NCI-H1417 treated with DMSO at 0.1 percent for 48 hours (cell line): Measurements from ENCODE around the gene CST7.
"Not testable (repeated sequence)": the region's sequence is repeated elsewhere in the genome, so short reads cannot be mapped to it uniquely, and the experiment has no call there.

Experiments
- DNase-seq: peaks from one replicate; lab custom pipeline; 2025; lab: John Stamatoyannopoulos, UW

Gene CST7

GRCh38 chr20:24986436-24987015, 37.5 kb downstream of the CST7 start:
- DNase-seq: no peak

DNA sequence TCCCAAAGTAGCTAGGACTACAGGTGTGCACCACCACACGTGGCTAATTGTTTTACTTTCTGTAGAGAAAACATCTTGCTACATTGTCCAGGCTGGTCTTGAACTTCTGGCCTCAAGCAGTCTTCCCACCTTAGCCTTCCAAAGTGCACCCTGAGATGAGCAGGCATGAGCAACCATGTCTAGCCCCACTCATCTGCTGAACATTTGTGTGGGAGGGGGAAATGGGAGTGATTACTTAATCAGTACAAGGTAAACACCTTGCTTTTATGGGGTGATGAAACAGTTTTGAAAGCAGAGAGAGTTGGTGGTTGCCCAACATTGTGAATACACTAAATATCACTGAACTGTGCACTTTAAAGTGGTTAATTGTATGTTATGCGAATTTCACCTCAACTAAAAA, 38.2 kb downstream of the CST7 start:
- DNase-seq: no peak

DNA sequence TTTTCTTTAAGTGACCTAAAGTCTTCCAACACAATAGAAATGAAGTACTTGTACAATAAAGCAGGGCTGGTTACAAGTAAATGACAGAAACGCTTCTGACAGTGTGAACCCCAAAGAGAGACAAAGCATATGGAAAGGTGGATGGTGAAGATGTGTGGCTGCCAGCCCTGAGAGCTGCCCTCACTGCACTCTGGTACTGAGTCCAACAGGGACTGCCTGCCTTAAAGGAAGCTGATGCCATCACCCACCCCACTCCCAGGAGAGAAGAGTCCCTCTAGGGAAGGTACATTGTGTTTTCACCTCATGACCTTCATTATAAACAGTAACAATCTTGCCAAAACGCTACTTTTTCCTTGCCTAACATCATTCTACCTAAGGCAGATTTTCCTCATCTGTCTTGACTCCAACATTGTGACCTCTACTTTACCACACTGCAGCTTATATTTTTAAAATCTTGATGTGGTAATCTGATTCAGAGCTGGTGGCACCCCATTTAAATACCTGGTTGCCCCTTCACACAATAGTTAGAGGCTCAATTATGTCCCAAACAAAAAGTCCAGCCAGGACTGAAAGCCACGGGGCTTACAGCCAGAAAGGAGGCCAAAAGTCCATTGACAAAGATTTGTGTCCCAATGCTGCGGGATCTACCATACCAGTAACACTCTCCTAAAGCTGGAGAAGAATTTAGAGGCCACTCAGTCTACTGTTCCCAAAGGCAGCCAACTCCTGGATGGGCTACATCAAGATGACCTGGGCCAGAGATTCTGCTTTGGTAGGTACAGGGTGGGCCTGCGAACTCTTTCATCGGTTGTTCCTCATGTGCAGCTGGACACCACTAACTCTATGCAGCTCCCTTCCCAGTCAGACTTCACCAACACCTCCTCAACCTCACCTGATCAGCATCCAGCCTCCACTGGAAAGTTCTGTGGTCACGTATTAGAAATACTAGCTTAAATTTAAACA, 39.1 kb downstream of the CST7 start:
- no peak for DNase-seq

DNA sequence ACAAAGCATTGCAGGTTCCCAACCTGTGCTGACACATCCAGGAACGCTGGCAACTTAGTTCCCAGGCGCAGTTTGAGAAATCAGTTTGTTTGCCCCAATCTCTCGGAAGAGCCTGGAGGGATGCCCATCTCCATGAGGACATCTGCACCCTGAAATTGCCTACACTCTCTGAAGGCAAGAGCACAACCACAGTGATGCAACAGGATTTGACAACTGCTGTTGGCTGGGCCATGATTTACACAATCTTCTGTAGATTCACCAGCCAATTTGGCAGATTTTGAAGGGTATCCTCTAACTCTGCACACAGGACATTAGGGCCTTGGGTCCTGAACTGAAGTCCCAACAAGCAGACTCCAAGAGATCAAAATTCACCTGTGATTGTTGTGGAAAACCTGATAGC, 40.1 kb downstream of the CST7 start:
- DNase-seq: no peak

DNA sequence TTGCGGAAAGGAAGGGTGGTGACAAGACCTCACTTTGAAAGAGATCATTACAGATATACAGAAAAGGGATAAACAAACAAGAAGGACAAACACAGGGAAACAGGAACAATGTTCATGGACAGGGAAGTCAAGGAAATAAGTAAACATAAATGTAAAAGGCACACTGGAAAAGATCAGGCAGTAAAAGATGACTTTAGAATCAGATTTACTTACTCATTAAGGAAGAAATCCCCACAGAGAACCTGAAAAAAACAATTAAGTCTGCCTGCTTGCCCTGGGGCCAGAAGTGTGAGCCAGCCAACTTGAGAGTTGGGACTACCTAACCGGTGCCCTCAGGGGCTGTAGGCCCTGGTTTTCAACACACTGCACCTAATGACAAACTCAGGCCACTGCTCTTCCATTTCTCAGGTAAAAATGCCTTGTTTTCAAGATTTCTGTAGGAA, 41.8 kb downstream of the CST7 start:
- DNase-seq: no peak

- DNase-seq: no peak
These were observed 42.9 kb downstream of the CST7 start for GRCh38 chr20:24991897-24992486.

DNA sequence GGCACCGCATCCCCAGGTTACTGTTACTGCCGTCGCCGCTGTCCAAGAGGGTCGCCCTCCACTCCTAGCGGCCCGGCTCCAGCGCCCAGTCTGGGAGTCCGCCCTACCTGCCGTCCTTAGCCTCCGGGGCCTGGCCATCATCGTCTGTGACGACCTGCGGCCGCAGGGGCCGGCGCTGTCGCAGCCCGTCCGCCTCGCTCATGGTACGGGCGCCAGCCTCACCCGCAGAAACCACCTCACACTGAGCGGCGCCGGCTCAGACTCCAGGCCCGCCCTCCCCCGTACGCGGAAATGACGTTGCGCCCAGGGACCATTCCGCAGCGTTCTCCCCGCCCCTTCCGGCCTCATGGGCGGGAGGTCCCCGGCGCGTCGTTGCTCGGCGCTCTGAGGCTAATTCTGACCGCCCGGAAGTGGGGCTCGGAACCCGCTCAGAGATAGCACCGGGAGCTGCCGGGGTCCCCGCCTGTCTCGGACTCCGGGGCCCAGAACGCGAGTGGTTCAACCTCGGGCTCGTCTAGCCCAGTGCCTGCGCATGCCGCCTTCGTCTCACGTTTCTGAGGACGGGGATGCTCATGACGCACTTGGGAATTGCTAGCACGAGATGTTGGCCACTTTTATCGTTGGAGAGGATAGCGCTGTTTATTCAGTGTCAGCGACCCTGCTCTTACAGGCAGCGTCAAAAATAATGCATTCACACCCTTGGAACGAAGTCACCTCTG, 43.6 kb downstream of the CST7 start, which contains the start of gene APMAP:
TSS of gene APMAP (minus strand) at position 265 of the 719 bp plus-strand sequence. CDS start at position 202, 63 bp downstream.
- DNase-seq: peak; percentile 74

DNA sequence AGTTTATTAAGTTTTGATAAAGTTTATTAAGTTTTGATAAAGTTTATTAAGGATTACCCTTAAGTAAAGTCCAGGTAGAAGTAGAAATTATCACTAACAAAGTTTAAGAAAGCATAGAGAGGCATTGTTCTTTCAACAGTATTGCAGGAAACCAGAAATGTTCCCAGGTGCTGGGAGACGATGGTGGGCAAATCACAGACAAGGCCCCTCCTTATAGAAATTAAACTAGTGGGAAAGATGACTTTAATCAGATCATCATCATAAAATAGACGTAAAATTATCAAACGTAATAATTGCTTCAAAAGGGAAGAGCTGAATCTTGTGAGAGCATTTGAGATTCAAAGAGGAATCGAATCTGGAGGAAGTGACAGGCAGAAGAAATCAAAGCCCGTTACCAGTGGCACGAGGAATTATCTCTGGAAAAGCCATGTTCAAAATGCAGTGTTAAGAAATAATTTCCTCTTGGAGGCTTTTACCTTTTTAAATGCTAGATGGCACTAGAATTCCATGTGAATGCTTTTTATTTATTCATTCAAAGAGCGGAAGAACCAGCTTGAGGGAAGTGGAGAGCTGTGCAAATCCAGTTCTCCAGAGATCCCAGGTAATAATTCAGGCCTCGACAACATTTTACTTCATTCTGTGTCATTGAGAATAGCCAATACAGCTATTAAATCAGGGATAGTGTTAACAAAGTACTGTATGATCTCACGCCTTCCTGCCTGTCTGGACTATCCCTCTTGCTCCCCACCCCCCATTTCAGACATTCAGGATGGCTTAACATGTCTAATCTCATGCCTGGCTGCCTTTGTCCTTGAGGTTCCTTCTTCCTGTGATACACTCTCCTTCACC, 44.5 kb downstream of the CST7 start:
- DNase-seq: no peak

- no peak for DNase-seq
These were observed 45.1 kb downstream of the CST7 start for GRCh38 chr20:24994186-24994465.

- peak; percentile 49 for DNase-seq
These were observed 45.6 kb downstream of the CST7 start for GRCh38 chr20:24994470-24995368.

DNA sequence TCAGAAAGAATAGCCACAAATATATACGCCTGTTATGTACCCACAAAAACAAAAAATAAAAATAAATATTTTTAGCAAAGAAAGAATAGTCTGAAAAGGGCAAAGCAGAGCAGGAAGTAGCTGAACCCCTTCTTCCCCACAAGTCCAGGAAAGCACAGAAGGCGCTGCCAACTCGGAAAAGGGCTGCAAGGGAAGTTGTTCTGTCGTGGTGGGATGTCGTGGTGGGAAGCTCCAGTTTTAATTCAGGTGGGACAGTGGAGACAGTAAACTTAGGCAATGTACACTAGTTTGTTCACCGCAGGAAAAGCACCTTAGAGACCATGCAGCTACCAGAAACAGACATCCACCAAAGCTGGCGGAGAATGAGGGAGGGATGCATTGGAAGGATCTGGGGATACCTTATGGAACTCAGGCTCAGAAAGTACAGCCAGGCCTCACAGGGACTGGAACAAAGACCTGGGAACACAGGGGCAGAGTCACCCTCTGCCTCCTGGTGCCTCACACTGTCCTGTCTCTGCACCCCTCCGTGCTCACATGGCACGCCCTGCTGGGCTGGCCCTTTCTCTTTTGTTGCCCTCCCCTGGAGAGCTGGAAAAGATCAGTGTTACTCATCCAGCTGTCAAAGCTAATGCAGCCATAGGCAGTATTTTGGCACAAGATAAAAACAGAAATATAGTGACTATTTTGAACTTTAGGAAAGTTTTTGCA, 46.8 kb downstream of the CST7 start:
- no peak for DNase-seq

DNA sequence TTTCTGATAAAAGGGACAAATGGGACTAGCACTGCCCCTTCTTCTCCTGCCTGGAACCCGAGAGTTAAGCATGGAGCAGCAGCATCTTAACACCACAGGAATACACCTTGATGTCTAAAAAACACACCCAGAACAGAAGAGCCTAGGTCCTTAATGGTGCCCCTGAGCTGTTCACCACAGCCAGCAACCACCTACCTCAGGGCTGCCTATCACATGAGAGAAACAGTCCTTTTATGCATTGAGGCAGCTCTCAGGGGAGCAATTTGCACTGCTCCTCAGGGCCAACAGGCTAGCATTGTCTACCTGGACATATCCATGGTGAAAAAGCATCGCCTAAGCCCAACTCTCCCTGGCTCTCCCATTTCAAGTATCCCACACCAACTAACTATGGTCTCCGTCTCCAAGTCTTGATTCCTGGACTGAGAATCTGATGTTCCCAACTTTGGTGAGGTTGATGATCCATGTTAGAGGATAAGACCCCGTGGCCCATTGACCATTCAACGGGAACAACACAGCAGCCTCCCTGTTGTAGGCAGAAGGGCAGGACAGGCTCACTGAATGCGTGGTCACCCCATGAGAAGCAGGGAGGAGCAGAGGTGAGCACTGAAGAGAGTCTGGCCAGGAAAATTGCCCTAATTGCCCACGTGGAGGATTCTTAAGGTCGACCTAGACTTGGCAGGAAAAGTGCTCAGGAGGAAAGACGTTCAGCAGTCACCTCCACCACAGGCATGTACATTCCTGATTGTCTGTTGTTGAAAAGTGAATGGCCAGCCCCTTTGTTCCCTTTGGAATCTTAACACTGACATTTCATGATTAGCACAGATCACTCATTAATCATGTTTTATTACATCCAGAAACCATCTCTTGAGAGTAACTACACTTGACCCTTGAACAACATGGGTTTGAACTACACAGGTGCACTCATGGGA, 47.6 kb downstream of the CST7 start:
- no peak for DNase-seq

DNA sequence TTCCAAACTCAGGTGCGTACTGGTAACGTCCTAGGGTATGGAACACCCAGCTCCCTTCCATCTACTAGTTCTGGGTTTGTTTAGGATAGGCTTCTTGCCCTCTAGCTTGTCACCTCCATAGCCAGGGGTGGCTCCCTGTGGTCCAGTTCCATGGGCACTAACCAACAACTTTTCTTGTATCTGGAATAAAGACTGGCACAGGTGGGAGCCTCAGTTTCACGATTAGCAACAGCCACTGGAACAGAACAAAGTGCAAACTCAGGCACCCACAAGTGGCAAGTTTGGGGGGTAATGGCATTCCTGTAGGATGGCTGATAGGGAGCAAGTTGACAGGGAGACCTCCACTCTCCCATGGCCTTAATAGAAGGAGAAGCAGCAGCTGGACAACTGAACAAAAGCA, 49.1 kb downstream of the CST7 start:
- no peak for DNase-seq

DNA sequence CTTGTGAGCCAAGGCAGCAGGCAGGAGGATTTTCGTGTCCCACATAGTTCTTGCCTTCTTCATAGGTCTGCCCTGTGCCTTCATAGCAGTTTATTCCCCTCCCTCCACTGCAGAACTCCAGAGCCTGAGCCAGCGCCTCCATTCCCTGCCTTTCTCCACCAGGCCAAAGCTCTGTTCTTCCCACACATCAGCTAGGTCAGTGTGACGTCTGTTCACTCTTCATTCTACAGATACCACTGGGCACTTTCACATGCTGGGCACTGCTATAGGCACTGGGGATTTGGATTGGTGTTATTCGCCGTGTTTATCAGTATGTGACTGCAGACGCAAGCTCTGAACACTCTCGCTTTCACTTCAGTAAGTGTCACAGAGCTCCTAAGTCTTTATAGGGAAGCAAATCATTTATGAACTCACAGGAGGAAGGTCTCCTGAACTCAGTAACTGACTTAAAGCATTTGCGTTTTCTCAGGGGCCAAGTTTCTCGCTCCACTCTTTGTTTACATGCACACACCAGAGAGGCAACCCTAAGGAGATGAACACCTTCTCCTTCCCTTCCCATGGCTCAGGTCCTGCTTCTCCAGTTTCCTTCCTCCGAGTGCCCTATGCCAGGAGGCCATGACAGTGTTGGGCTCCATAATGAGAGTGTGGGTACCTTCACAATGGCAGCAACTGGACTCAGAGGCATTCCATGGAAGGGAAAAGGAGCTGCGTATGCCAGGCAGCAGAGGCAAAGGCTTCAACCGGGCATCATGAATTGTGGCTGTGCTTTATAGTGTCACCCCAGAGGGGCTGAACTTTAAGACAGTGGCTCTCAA, 49.8 kb downstream of the CST7 start:
- no peak for DNase-seq

DNA sequence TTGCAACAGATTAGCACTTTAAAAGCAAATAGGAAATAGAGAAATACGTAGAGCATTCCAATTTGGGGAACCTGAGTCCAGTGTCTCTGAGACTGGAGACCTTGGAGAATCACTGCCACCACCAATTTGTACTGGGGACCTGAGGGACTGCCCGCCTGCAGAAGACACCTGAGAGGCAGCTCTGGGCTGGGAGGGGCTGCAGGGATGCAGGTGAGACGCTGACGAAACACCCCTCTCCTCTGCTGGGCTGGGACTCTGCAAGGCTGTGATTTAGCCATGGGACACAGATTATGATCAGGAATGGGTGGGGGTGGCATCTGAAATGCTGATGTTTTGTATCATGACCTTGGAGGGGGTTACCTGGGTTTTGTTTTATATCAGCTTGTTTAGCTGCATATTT, 50.5 kb downstream of the CST7 start:
- DNase-seq: no peak

DNA sequence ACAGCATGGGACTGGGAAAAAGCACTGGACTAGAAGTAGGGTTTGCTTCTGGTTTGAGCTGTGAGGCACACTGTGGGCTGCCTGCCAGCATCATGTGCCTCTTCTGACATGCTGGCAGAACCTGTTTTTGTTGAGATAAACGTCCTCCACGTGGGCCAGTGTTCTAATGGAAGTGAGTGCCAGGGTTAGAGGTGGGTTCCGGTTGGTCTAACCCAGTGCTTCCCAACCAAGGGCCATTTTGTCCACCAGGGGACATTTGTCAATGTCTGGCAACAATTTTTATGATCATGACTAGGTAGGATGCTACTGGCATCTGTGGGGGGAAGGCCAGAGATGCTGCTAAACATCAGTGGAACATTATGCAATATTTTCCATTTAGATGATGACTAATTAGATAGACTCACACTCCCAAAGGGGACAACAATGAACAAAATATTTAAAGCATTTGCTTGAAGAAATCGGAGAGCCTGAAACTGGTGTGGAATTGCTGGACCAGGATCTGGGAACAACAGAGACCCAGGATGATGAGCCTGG, 51.3 kb downstream of the CST7 start:
- no peak for DNase-seq

GRCh38 chr20:25001323-25001722, 52.3 kb downstream of the CST7 start:
- DNase-seq: not testable (repeated sequence)

GRCh38 chr20:25003002-25003401, 53.9 kb downstream of the CST7 start:
- no peak for DNase-seq
